ENCODE results near the gene POLR1A. TPM values are rescaled to one million over a fixed set of nuclear protein-coding genes. Genes with fewer than 3 reads are reported as not detected.

POLR1A gene
- total RNA-seq, 4 donors from 2014 or later = 13.3 to 22.4 (median 16.6) TPM

- no peak for TF ChIP-seq CTCF (IDR thresholded peaks at IDR 0.05)
- TF ChIP-seq POLR2A (IDR thresholded peaks at IDR 0.05; ENCODE audit: low read depth) = no peak
- no peak for TF ChIP-seq POLR2AphosphoS5 (IDR thresholded peaks at IDR 0.05)
- TF ChIP-seq EP300 (IDR thresholded peaks at IDR 0.05) = no peak
- H3K4me3 ChIP-seq = no peak overlapping the region
- H3K27me3 ChIP-seq = no peaks in the 10 kb centered on the region
- no peak overlapping the region for H3K27ac ChIP-seq (replicated peaks in 1 of 4)
- no peaks in the 10 kb centered on the region for H3K36me3 ChIP-seq
- peaks cover 0 to 9% (median 3%) of the 10 kb centered on the region in 4 donors for H3K9me3 ChIP-seq
- intact Hi-C loops (cut with DNase I) = no loop called here
- WGBS = 89% methylated on average over 3 of the region's 3 CpGs
- DNase-seq (ENCODE audit: extremely low spot score) = no peak
- H3K4me1 ChIP-seq = peaks cover 8 to 20% (median 11%) of the 10 kb centered on the region in 4 donors
Observed at GRCh38 chr2:86003967-86004366, 101.7 kb downstream of the POLR1A start.

GRCh38 chr2:86003104-86003503 is 102.6 kb downstream of the POLR1A start:
- Histone ChIP-seq H3K4me1 (peaks cover 17 to 28% (median 20%) of the 10 kb centered on the region in 4 donors), H3K27ac (replicated peaks in 1 of 4) (no peak overlapping the region), H3K27me3 (no peaks in the 10 kb centered on the region), H3K9me3 (peaks cover 0 to 9% (median 3%) of the 10 kb centered on the region in 4 donors), H3K36me3 (no peaks in the 10 kb centered on the region), H3K4me3 (no peak overlapping the region)
- intact Hi-C loops (cut with DNase I) = no loop called here
- no peak for DNase-seq (ENCODE audit: extremely low spot score)
- WGBS = 88% methylated on average over 1 of the region's 1 CpG
- TF ChIP-seq CTCF (IDR thresholded peaks at IDR 0.05) (no peak), EP300 (IDR thresholded peaks at IDR 0.05) (no peak), POLR2AphosphoS5 (IDR thresholded peaks at IDR 0.05) (no peak), POLR2A (IDR thresholded peaks at IDR 0.05; ENCODE audit: low read depth) (no peak)

- no peaks in the 10 kb centered on the region for H3K36me3 ChIP-seq
- WGBS = 91% methylated on average over 4 of the region's 4 CpGs
- no peaks in the 10 kb centered on the region for H3K27me3 ChIP-seq
- peaks cover 0 to 9% (median 3%) of the 10 kb centered on the region in 4 donors for H3K9me3 ChIP-seq
- TF ChIP-seq POLR2AphosphoS5 (IDR thresholded peaks at IDR 0.05) = no peak
- no peak for TF ChIP-seq POLR2A (IDR thresholded peaks at IDR 0.05; ENCODE audit: low read depth)
- TF ChIP-seq EP300 (IDR thresholded peaks at IDR 0.05) = no peak
- TF ChIP-seq CTCF (IDR thresholded peaks at IDR 0.05) = no peak
- no peak overlapping the region for H3K27ac ChIP-seq (replicated peaks in 1 of 4)
- H3K4me3 ChIP-seq = no peak overlapping the region
- no peak for DNase-seq (ENCODE audit: extremely low spot score)
- H3K4me1 ChIP-seq = peaks cover 24 to 36% (median 27%) of the 10 kb centered on the region in 4 donors
- intact Hi-C loops (cut with DNase I) = no loop called here
Observed at GRCh38 chr2:86002375-86002774, 103.3 kb downstream of the POLR1A start.

GRCh38 chr2:86001326-86001725 is 104.4 kb downstream of the POLR1A start:
- H3K27ac ChIP-seq (replicated peaks in 1 of 4) = no peak overlapping the region
- H3K9me3 ChIP-seq = peaks cover 0 to 4% (median 1%) of the 10 kb centered on the region in 4 donors
- DNase-seq (ENCODE audit: extremely low spot score) = no peak
- TF ChIP-seq POLR2AphosphoS5 (IDR thresholded peaks at IDR 0.05) (no peak), POLR2A (IDR thresholded peaks at IDR 0.05; ENCODE audit: low read depth) (no peak), CTCF (IDR thresholded peaks at IDR 0.05) (no peak), EP300 (IDR thresholded peaks at IDR 0.05) (no peak)
- H3K27me3 ChIP-seq = no peaks in the 10 kb centered on the region
- WGBS = 100% methylated on average over 1 of the region's 1 CpG
- intact Hi-C loops (cut with DNase I) = no loop called here
- H3K36me3 ChIP-seq = no peaks in the 10 kb centered on the region
- no peak overlapping the region for H3K4me3 ChIP-seq
- peaks cover 34 to 46% (median 38%) of the 10 kb centered on the region in 4 donors for H3K4me1 ChIP-seq

- Histone ChIP-seq H3K27me3 (no peaks in the 10 kb centered on the region), H3K27ac (replicated peaks in 1 of 4) (no peak overlapping the region), H3K4me3 (no peak overlapping the region), H3K36me3 (no peaks in the 10 kb centered on the region), H3K4me1 (peaks cover 35 to 50% (median 42%) of the 10 kb centered on the region in 4 donors), H3K9me3 (peaks cover 0 to 3% (median 1%) of the 10 kb centered on the region in 4 donors)
- intact Hi-C loops (cut with DNase I) = no loop called here
- no peak for TF ChIP-seq POLR2A (IDR thresholded peaks at IDR 0.05; ENCODE audit: low read depth)
- no peak for TF ChIP-seq POLR2AphosphoS5 (IDR thresholded peaks at IDR 0.05)
- TF ChIP-seq EP300 (IDR thresholded peaks at IDR 0.05) = no peak
- no peak for TF ChIP-seq CTCF (IDR thresholded peaks at IDR 0.05)
- DNase-seq (ENCODE audit: extremely low spot score) = no peak
- 80% methylated on average over 2 of the region's 2 CpGs for whole genome bisulfite sequencing
Observed at GRCh38 chr2:86000938-86001312, 104.8 kb downstream of the POLR1A start.
